GM13976 (cell line): ENCODE measurements around the gene ANKDD1A.
A peak's percentile ranks its signal among the peaks of the same experiment; 100 is the strongest.

Experiments used
- DNase-seq: peaks from one replicate; pipeline ENCODE4 v3.0.0; 2012; ENCODE audit warnings: low spot score
- CTCF ChIP-seq: IDR thresholded peaks from 2 replicates; pipeline ENCODE4 v1.5.1; 2012; ENCODE audit warnings: borderline replicate concordance, mild to moderate bottlenecking; ENCODE audit not compliant: insufficient read depth; ENCODE audit errors: extremely low read depth, missing control alignments, control extremely low read depth
- in situ Hi-C: fragments of 300-500 bp; cut with MboI; formaldehyde crosslinking; loops from one replicate; pipeline ENCODE4 v1.12.0; 2022; ENCODE audit warnings: low sequenced_read_pairs, mixed read lengths, inconsistent platforms; ENCODE audit not compliant: unreplicated experiment

ANKDD1A gene

DNA sequence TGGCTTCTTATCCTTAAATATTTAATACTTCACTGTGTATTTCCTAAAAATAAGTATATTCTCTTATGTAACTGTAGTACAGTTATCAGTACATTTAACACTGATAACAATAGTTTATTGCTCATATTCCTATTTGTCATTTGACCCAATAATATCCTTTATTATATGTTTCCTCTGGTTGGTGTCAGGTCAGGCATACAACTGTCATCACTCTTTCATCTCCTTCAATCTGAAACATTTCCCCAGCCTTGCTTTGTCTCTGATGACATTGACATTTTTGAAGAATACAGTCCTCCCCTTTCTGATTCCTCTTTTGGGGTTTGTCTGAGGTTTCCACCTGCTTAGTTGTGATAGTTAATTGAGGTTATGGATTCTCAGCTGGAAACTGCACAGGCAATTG lies 42.2 kb upstream of the ANKDD1A start:
- no peak for TF ChIP-seq CTCF
- no peak for DNase-seq
- in situ Hi-C loops = no loop called here

GRCh38 chr15:64870353-64870752 lies 41.3 kb upstream of the ANKDD1A start:
- in situ Hi-C loops = no loop called here
- DNase-seq = no peak
- TF ChIP-seq CTCF = no peak

- no peak for DNase-seq
- in situ Hi-C loops = no loop called here
- TF ChIP-seq CTCF = no peak
These were observed 36.0 kb upstream of the ANKDD1A start for GRCh38 chr15:64875641-64876223.

DNA sequence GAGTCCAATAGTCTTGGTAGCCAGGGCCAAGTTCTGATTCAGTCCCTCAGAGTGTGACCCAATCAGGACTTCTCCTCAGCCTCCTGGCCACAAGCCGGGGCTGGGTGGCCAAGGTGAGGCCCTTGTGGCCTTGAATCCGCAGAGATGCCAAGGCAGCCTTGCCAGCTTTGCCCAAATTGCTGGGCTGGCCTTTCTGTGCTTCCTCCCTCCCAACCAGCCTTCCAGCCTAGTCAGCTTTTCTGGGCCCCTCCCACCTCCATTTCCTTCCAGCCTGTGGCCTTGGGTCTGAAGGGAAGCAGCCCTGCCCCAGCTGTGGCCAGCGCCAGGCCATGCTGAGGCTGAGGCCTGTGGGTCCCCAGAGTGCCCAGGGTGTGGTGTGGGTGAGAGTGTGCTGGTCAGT lies 34.3 kb upstream of the ANKDD1A start:
- in situ Hi-C loops = no loop called here
- TF ChIP-seq CTCF = no peak
- DNase-seq = no peak

GRCh38 chr15:64878705-64879104 lies 33.0 kb upstream of the ANKDD1A start:
- no peak for DNase-seq
- in situ Hi-C loops = no loop called here
- no peak for TF ChIP-seq CTCF

DNA sequence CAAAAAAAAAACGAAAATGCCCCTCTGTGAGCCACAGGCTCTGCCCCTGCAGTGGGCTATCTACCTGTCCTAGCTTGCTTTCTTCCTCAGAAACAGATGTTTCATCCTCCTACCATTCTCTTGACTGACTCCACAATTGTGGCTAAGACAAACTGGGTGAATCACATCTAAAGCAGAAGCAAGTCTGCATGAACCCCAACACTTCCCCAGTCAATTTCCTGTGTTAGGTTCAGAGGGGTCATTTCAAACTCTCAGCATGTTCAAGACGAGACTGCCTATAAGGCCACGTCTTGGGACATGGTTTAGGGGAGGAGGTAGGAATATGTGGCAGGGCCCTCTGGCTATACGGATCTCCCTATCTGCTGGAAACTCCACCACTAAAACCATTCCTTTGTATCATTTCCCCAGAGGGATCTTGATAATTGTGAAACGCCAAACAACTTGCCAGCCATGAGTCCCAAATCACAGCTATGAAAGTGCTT lies 28.6 kb upstream of the ANKDD1A start:
- DNase-seq = peak; percentile 80
- in situ Hi-C loops = no loop called here
- no peak for TF ChIP-seq CTCF
